KMS-11 (cell line): ENCODE data around the gene CD274.

Source experiments
- H2AFZ ChIP-seq: fragments of 200-600 bp; sonication (generic); 2 replicates; pipeline ENCODE4 v1.6.1; 2016; ENCODE audit warnings: antibody characterized with exemption, mixed run types, low read depth
- H3K27ac ChIP-seq: fragments of 200-600 bp; sonication (generic); 2 replicates; pipeline ENCODE4 v1.6.1; 2016; ENCODE audit warnings: mild to moderate bottlenecking, mixed run types
- H3K27me3 ChIP-seq: fragments of 200-600 bp; sonication (generic); 2 replicates; pipeline ENCODE4 v1.6.1; 2017; ENCODE audit warnings: mild to moderate bottlenecking, low read depth, mixed run types, moderate library complexity; ENCODE audit not compliant: insufficient read depth
- H3K36me3 ChIP-seq: fragments of 200-600 bp; sonication (generic); 2 replicates; pipeline ENCODE4 v1.6.1; 2017; ENCODE audit warnings: mild to moderate bottlenecking, mixed run types; ENCODE audit not compliant: insufficient read depth
- H3K4me1 ChIP-seq: fragments of 200-600 bp; sonication (generic); 2 replicates; pipeline ENCODE4 v1.6.1; 2016; ENCODE audit warnings: mild to moderate bottlenecking, low read depth, mixed run types; ENCODE audit not compliant: poor library complexity, severe bottlenecking
- H3K4me2 ChIP-seq: fragments of 200-600 bp; sonication (generic); 2 replicates; pipeline ENCODE4 v1.7.0; 2016; ENCODE audit warnings: mild to moderate bottlenecking, mixed run types
- H3K4me3 ChIP-seq: fragments of 200-600 bp; sonication (generic); IDR thresholded peaks from 2 replicates; pipeline ENCODE4 v1.6.1; 2017; ENCODE audit warnings: low read depth, low read length, mixed read lengths; ENCODE audit not compliant: insufficient read depth
- H3K79me2 ChIP-seq: fragments of 200-600 bp; sonication (generic); 2 replicates; pipeline ENCODE4 v1.6.1; 2016; ENCODE audit warnings: low read depth, mixed run types; ENCODE audit not compliant: insufficient read depth
- H3K9ac ChIP-seq: fragments of 200-600 bp; sonication (generic); 2 replicates; pipeline ENCODE4 v1.6.1; 2016; ENCODE audit warnings: mild to moderate bottlenecking, mixed run types
- H4K20me1 ChIP-seq: fragments of 200-600 bp; sonication (generic); 2 replicates; pipeline ENCODE4 v1.6.1; 2016; ENCODE audit warnings: mild to moderate bottlenecking, mixed run types; ENCODE audit not compliant: insufficient read depth
- TF ChIP-seq, protein P1 (sequence below): fragments of 200-600 bp; sonication (generic); conservative IDR thresholded peaks from 2 replicates; pipeline ENCODE4 v1.6.1; 2017; ENCODE audit warnings: low read depth, mild to moderate bottlenecking, antibody characterized with exemption, low read length, moderate library complexity, mixed read lengths

CD274 gene

DNA sequence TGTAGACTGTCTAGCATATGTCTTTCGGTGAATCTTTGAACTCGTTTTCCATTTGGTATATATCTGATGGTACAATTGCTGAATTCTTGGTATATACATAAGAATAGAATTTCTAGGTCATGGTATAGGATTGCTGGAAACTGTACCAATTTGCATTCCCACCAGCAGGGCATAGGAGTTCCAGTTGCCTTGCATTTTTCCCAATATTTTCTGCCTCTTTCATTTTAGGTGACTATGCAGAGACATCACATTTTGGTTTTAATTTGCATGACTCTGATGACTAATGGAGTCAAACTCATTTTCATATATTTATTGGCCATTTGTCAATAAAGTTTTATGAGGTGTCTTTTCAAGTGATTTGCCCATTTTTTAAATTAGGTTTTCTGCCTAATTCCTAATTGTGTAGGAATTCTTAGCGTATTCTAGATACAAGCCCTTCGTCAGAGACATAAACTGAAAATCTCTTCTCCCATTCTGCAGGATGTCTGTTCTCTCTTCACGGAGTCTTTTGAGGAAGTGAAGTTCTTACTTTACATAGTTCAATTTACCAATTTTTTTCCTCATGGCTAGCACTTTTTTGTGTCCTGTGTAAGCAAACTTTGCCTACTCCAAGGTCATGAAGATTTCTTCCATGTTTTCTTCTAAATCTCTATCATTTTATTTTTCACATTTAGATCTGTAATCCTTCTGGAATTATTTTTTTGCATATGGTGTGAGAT, 31.1 kb downstream of the CD274 start:
- H4K20me1 ChIP-seq, result no peaks in the 10 kb centered on the region
- TF ChIP-seq, protein P1, sequence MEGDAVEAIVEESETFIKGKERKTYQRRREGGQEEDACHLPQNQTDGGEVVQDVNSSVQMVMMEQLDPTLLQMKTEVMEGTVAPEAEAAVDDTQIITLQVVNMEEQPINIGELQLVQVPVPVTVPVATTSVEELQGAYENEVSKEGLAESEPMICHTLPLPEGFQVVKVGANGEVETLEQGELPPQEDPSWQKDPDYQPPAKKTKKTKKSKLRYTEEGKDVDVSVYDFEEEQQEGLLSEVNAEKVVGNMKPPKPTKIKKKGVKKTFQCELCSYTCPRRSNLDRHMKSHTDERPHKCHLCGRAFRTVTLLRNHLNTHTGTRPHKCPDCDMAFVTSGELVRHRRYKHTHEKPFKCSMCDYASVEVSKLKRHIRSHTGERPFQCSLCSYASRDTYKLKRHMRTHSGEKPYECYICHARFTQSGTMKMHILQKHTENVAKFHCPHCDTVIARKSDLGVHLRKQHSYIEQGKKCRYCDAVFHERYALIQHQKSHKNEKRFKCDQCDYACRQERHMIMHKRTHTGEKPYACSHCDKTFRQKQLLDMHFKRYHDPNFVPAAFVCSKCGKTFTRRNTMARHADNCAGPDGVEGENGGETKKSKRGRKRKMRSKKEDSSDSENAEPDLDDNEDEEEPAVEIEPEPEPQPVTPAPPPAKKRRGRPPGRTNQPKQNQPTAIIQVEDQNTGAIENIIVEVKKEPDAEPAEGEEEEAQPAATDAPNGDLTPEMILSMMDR, result no peak
- no peak overlapping the region for H3K4me2 ChIP-seq
- H3K79me2 ChIP-seq, result no peaks in the 10 kb centered on the region
- no peaks in the 10 kb centered on the region for H3K27me3 ChIP-seq
- H3K36me3 ChIP-seq, result no peaks in the 10 kb centered on the region
- H3K27ac ChIP-seq, result no peak overlapping the region
- H2AFZ ChIP-seq, result no peak overlapping the region
- H3K4me3 ChIP-seq, result no peak overlapping the region
- H3K9ac ChIP-seq, result no peak overlapping the region
- no peaks in the 10 kb centered on the region for H3K4me1 ChIP-seq

DNA sequence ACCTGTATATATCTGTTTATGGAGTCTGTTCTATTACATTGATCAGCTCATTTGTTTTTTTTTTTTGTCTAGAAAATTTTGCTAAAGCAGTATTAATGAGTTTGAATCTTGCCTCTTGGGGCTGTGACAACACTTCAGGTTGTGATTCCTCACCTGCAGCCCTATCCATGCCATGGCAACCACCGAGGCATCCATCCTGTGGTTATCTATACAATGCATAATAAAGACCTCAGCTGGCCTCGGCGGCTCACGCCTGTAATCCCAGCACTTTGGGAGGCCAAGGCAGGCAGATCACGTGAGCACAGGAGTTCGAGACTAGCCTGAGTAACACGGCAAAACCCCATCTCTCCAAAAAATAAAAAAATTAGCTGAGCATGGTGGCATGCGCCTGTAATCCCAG, 31.9 kb downstream of the CD274 start:
- TF ChIP-seq, protein P1, result no peak
- Histone ChIP-seq H3K4me3 (no peak overlapping the region), H3K27me3 (no peaks in the 10 kb centered on the region), H2AFZ (no peak overlapping the region), H3K79me2 (no peaks in the 10 kb centered on the region), H3K4me1 (no peaks in the 10 kb centered on the region), H3K27ac (no peak overlapping the region), H3K4me2 (no peak overlapping the region), H3K36me3 (no peaks in the 10 kb centered on the region), H3K9ac (no peak overlapping the region), H4K20me1 (no peaks in the 10 kb centered on the region)

DNA sequence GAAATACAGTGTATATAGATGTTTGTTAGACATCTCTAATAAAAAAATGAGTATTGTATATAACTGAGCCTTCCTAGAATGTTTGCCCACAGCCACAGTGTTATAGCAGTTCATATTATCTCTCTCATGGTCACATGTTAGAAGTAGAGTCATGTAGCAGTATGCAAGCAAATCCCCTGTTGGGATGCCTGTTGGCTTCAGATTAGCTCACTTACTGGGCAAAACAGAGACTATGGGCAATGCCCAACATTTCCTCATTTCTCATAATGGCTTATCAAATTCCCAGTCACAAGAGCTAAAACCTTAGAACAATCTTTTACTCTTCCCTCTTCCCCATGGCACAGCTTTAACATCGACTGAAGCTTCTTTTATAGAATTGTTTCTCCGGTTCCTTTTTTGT, 33.0 kb downstream of the CD274 start:
- H4K20me1 ChIP-seq, result no peaks in the 10 kb centered on the region
- H3K79me2 ChIP-seq, result no peaks in the 10 kb centered on the region
- H3K9ac ChIP-seq, result no peak overlapping the region
- H3K27ac ChIP-seq, result no peak overlapping the region
- no peak overlapping the region for H2AFZ ChIP-seq
- H3K4me2 ChIP-seq, result no peak overlapping the region
- no peaks in the 10 kb centered on the region for H3K36me3 ChIP-seq
- TF ChIP-seq, protein P1, result no peak
- no peaks in the 10 kb centered on the region for H3K27me3 ChIP-seq
- H3K4me1 ChIP-seq, result no peaks in the 10 kb centered on the region
- H3K4me3 ChIP-seq, result no peak overlapping the region

DNA sequence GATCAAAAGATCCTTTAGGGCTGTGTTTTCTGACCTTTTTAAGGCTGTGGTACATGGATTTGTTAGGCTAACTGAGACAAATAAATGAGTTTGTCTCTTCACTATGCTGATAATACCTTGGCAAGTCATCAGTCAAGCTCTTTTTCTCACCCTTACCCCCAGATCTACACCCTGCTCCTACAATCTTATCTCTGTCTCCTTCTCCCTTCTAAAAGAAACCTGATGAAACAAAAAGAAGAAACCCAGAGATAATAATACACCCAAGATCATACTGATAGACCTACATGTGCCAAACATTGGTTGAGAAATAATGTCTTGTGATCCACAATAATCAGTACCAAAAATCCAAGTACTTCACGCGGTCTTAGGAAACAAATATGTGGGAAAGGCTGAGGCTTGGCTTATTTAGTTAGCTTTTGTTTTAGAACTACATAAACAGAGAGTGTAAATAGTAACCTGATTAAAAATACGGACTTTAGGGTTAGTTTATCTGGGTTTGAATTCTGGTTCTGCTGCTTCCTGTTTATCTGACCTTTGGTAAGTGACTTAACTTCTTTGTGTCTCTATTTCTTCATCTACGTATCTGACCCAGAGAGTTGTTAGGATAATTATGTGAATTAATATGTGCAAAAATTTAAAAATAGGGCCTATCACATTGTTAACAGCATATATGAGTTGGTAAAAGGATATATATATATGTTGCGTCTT, 35.2 kb downstream of the CD274 start:
- Histone ChIP-seq H3K79me2 (no peaks in the 10 kb centered on the region), H3K4me1 (no peaks in the 10 kb centered on the region), H4K20me1 (no peaks in the 10 kb centered on the region), H3K9ac (no peak overlapping the region), H3K4me3 (no peak overlapping the region), H3K27me3 (no peaks in the 10 kb centered on the region), H3K4me2 (no peak overlapping the region), H3K27ac (no peak overlapping the region), H3K36me3 (no peaks in the 10 kb centered on the region), H2AFZ (no peak overlapping the region)
- TF ChIP-seq, protein P1, result no peak
